GM18861 (cell line): ENCODE results near the gene ZWILCH.
"Not testable (repeated sequence)": the region's sequence is repeated elsewhere in the genome, so short reads cannot be mapped to it uniquely, and the experiment has no call there.

Experiments used
- ATAC-seq: cut with Tn5 transposase; IDR thresholded peaks from one replicate; pipeline ENCODE4 v1.9.1; 2021; ENCODE audit not compliant: unreplicated experiment

Gene ZWILCH

DNA sequence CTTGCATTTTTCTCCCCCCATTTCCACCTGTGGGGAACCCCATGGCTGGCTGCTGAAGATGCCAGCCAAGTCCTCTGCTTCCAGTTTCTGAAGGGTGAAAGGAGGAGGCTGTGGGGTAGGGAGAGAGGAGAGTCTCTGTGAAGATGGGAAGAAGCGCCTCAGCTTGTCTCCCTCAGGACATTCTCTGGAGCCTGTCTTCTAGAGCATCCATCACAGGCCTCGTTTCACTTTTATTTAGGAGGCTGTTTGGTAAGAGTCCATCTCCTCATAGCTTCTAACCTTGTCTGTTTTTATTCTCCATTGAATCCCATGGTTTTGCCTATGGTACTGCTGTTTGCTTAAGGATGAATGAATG, 69.4 kb downstream of the ZWILCH start:
- no peak for ATAC-seq

DNA sequence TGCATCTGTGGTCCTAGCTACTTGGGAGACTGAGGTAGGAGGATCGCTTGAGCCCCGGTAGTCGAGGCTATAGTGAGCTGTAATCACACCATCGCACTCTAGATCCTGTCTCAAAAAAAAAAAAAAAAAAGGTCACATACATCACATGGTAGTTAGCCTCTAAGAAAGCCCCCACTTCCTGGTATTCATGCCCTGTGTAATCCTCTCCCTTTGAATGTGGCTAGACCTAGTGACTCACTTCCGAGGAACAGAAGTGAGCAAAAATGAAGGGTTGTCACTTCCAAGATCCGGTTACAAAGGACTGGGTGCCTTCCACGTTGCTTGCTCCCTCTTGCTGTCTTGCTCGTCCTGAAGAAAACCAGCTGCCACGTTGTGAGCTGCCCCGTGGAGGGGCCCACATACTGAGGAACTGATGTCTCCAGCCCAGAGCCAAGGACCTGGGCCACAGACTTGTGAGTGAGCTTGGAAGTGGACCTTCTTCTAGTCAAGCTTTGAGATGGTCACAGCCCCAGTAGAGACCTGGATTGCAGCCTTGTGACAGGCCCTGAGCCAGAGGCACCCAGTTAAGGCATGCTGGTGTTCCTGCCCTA, 73.3 kb downstream of the ZWILCH start:
- ATAC-seq, result no peak

DNA sequence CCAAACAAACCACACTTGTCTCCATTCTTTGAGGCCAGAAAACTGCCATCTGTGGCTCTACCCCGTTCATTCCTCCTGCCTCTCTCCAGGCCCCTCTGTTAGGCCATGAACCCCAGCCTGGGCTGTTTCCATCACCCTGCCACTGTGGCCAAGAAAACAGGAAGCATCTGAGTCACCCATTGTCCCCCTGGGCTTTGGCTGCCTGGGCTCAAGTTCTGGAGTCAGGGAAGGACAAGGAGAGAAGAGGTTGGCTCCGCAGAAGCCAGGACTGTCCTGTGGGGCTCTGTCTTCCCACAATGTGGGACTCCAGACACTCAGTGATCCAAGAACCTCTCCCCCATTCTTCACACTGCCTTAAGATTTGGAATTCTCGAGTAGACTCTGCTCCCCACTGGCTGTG, 75.5 kb downstream of the ZWILCH start:
- no peak for ATAC-seq

DNA sequence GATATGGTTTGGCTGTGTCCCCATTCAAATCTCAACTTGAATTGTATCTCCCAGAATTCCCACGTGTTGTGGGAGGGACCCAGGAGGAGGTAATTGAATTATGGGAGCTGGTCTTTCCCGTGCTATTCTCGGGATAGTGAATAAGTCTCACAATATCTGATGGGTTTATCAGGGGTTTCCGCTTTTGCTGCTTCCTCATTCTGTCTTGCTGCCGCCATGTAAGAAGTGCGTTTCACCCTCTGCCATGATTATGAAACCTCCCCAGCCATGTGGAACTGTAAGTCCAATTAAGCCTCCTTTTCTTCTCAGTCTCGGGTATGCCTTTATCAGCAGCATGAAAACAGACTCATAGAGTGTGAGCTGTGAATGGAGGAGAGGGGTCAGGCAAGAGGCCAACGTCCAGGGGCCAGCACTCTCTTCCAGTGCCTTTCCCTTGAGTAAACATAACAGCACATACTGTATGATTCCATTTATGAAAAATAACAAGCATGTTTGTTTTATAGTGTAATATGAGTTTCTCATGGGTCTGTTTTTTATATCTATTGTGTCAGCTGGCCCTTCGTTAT, 76.9 kb downstream of the ZWILCH start:
- no peak for ATAC-seq

GRCh38 chr15:66586155-66586976, 81.2 kb downstream of the ZWILCH start:
- ATAC-seq, result no peak

DNA sequence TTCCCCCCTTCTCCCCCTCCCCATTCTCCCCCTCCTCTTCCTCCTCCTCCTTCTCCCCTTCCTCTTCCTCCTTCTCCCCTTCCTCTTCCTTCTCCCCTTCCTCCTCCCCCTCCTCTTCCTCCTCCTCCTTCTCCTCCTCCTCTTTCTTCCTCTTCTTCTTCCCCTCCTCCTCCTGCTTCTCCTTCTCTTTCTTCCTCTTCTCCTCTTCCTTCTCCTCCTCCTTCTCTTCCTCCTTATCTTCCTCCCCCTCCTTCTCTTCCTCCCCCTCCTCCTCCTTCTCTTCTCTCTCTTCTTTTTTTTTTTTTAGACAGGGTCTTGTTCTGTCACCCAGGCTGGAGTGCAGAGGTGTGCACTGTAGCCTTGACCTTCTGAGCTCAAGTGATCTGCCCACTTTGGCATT, 81.9 kb downstream of the ZWILCH start:
- no peak for ATAC-seq

DNA sequence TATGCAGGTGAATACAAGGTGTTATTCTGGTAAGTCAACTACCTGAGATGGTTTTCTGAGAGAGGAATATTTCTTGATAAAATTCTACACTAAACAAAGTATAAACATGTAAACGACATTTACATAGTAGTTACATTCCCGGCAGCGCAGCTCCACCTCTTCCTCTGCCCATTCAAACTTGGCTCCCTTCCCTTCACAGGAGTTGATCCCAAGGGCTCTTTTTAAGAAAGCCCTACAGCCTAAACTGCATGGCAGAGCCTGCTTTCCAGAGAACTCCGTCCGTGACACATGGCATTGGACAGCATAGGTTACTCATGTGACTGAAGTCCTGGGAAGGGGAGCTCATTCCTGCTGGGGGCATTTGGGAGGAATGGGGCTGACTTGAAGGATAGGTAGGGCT, 82.6 kb downstream of the ZWILCH start:
- no peak for ATAC-seq

- no peak for ATAC-seq
Observed at GRCh38 chr15:66588537-66588936, 83.4 kb downstream of the ZWILCH start.

DNA sequence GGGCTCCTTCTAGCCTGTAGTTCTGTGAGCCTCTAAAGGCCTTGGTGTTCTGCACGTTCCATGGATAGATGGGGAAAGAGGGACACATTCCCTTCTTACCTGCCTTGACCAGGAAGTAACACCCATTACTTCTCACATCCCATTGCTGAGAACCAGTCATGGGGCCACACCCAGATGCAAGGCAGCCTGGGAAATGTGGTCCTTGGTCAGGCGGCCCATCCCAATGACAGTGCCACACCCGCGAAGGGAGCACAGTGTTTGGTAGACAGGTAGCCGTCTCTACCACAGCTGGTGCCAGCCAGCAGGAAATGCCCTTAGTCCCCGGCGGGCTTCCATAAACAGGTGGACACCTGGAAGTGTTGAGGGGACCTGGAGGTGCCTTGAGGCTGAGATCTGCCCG, 83.8 kb downstream of the ZWILCH start:
- no peak for ATAC-seq

DNA sequence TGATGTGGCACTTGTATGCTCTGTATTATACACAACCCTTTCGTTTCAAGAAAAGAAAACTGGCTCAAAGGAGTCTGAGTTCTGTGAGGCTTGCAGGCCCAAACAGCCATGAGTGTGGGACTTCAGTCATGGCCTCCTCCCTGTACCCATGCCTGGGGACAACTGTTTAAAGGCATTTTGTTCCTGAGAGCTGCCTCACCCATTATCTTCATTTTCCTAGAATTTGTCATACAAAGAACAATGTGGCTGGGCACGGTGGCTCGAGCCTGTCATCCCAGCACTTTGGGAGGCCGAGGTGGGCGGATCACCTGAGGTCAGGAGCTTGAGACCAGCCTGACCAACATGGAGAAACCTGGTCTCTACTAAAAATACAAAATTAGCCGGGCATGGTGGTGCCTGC, 84.3 kb downstream of the ZWILCH start:
- not testable (repeated sequence) for ATAC-seq

- ATAC-seq, result no peak
Observed at GRCh38 chr15:66590435-66590834, 85.3 kb downstream of the ZWILCH start.

- no peak for ATAC-seq
Observed at GRCh38 chr15:66591322-66591862, 86.3 kb downstream of the ZWILCH start.

GRCh38 chr15:66592505-66593218, 87.5 kb downstream of the ZWILCH start:
- no peak for ATAC-seq

GRCh38 chr15:66593219-66593780, 88.2 kb downstream of the ZWILCH start:
- no peak for ATAC-seq

DNA sequence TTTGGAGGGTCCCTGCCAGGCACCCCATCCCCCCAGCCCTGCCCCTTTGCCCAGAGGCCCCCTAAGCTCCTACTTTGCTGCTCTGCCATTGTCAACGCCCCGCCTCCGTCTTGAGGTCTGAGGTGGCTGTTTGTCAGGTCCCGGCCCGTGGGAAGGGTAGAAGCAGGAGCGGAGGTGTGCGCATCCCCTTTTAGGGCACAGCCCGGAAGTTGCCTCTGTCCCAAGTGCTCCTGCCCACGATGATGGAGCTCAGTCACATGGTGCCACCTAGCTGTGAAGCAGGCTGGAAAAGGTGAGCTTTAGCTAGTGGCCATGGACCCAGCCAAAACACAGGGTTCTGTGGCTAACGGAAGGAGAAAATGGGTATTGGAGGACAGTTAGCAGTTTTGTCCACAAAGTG, 89.2 kb downstream of the ZWILCH start:
- no peak for ATAC-seq

GRCh38 chr15:66594836-66595235, 89.7 kb downstream of the ZWILCH start:
- ATAC-seq, result no peak

DNA sequence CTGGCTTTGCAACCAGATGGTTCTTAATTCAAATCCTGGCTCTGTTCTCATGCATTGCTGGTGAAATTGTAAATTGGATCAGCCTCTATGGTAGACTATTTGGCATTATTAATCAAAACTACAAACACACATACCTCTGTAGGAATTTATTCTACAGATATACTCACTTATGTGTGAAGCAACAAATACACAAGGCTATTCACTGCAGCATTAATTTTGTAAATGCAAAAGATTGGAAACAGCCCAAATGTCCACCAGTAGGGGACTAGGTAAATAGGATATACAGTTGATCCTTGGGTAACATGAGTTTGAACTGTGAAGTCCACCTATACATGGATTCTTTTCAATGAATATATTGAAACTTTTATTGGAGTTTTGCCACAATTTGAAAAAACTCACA, 90.2 kb downstream of the ZWILCH start:
- ATAC-seq, result no peak

GRCh38 chr15:66595931-66596545, 90.9 kb downstream of the ZWILCH start:
- no peak for ATAC-seq

DNA sequence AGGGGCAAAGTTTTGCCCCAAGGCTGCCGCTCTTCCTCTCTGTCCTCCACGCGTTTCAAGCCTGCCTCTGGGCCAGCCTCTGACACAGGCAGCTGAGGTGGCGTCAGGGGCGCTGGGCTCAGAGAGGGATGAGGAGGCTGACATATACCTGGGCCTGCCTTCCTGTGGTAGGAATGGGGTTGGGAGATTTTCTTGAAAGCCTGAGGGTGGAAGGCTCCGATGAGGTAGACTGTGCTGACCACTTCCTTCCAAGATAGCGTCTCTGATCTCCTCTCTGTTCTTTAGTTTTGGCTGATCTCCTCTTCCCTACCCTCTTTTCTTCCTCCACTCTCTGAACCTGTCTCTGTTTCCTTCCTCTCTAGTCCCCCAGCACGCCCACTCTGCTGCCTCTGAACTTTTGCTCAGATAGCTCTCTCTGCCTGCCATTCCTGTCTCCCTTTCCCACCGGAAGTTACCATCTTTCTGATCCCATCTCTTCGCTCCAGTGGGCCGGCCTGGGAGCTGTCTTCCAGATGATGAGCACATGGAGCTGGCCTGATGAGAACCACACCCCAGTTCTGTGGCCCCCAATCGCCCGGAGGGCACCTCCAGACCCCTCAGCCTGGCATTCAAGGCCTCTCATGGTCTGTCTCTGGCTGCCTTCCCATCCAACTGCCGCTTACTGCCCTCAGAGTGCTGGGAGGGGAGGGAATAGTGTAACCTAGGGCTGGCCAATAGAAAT, 93.1 kb downstream of the ZWILCH start:
- no peak for ATAC-seq
